RWPE1 (cell line): ENCODE data around the gene LRRC47.

Source experiments
- CTCF ChIA-PET: fragments of 350-600 bp; sonication (Branson Sonifier 250); formaldehyde crosslinking; extraction: SDS; loops from one replicate; lab custom pipeline; 2021; lab: Yijun Ruan, JAX
- POLR2A ChIA-PET: fragments of 400-600 bp; formaldehyde crosslinking; extraction: SDS; loops from one replicate; lab custom pipeline; 2020; ENCODE audit warnings: antibody characterized with exemption; ENCODE audit not compliant: low non-redundant PET; lab: Yijun Ruan, JAX
- DNase-seq: peaks from one replicate; pipeline ENCODE4 v3.0.0; 2012; ENCODE audit warnings: low spot score
- H3K27ac ChIP-seq: fragments of 450-650 bp; 2 replicates; pipeline ENCODE4 v1.5.1; 2017
- CTCF ChIP-seq: fragments of 450-650 bp; conservative IDR thresholded peaks from 2 replicates; pipeline ENCODE4 v1.5.1; 2017; ENCODE audit warnings: low read depth, mild to moderate bottlenecking

The LRRC47 gene

GRCh38 chr1:3836421-3836820 lies 40.1 kb upstream of the LRRC47 start:
- ChIA-PET POLR2A (no interaction called here), CTCF (interaction anchor here (0.7 kb wide), 1 partner anchor 61 kb away, joined by 4 read pairs; no protein-coding TSS in a partner anchor)
- H3K27ac ChIP-seq = no peak overlapping the region
- TF ChIP-seq CTCF = no peak
- DNase-seq = no peak

- ChIA-PET CTCF (no interaction called here), POLR2A (no interaction called here)
- H3K27ac ChIP-seq = no peak overlapping the region
- no peak for DNase-seq
- TF ChIP-seq CTCF = no peak
Measured at GRCh38 chr1:3834701-3835100, 38.4 kb upstream of the LRRC47 start.

- CTCF ChIA-PET = no interaction called here
Measured at GRCh38 chr1:3831689-3832088, 35.4 kb upstream of the LRRC47 start.

GRCh38 chr1:3828391-3828790 lies 32.1 kb upstream of the LRRC47 start:
- no peak overlapping the region for H3K27ac ChIP-seq
- CTCF ChIA-PET = no interaction called here
- no peak for TF ChIP-seq CTCF
- no peak for DNase-seq
- POLR2A ChIA-PET = no interaction called here

More at GRCh38 chr1:3831689-3832088, 35.4 kb upstream of the LRRC47 start:
- DNase-seq = no peak
- H3K27ac ChIP-seq = no peak overlapping the region
- no peak for TF ChIP-seq CTCF
- POLR2A ChIA-PET = no interaction called here

- CTCF ChIA-PET = interaction anchor here (0.5 kb wide), 1 partner anchor 27 kb away, joined by 4 read pairs; no protein-coding TSS in a partner anchor
- DNase-seq = no peak
- TF ChIP-seq CTCF = no peak
- H3K27ac ChIP-seq = no peak overlapping the region
- POLR2A ChIA-PET = no interaction called here
Measured at GRCh38 chr1:3827813-3828307, 31.6 kb upstream of the LRRC47 start.

- no peak for TF ChIP-seq CTCF
- H3K27ac ChIP-seq = no peak overlapping the region
- CTCF ChIA-PET = no interaction called here
- DNase-seq = no peak
- POLR2A ChIA-PET = no interaction called here
Measured at GRCh38 chr1:3825356-3825755, 29.1 kb upstream of the LRRC47 start.
